K562 (cell line): Measurements from ENCODE around the gene STXBP5L. TPM values are rescaled to one million over a fixed set of nuclear protein-coding genes. Genes with fewer than 3 reads are reported as not detected.
A peak's percentile ranks its signal among the peaks of the same experiment; 100 is the strongest.

ENCODE experiments used
- ATAC-seq: fragments of 200-7000 bp; cut with Tn5 transposase; 3 replicates; pipeline ENCODE4 v1.9.1; 2020; ENCODE audit warnings: moderate library complexity
- BruUV-seq: library from RNA; stranded (reverse); fragments of 400-500 nt; replicated peaks from 2 replicates; lab custom pipeline; 2021; lab: Mats Ljungman, UMichigan
- CTCF ChIA-PET: fragments of 300-600 bp; formaldehyde crosslinking; extraction: SDS; loops from one replicate; lab custom pipeline; 2021; ENCODE audit warnings: low intra/inter-chr PET ratio; lab: Yijun Ruan, JAX
- POLR2A ChIA-PET: fragments of 300-600, 350-650 bp; sonication (Branson Sonifier 250); formaldehyde crosslinking; extraction: SDS; loops from one replicate; lab custom pipeline; 2021; ENCODE audit warnings: antibody characterized with exemption, inconsistent platforms; lab: Yijun Ruan, JAX
- DNase-seq, 4 experiments: peaks; one replicate each; pipeline versions ENCODE4 v3.0.0 to v3.0.0-alpha.2; 2011 to 2018; ENCODE audit warnings: low spot score in 3 of 4, mixed read lengths in 3 of 4; ENCODE audit errors: extremely low read depth in 1 of 4
- FAIRE-seq: peaks from 2 replicates; lab custom pipeline; 2011; peaks lifted over from hg19 to GRCh38; lab: Jason Lieb, UNC
- H2AFZ ChIP-seq: 2 replicates; pipeline ENCODE4 v1.6.0; 2011; ENCODE audit warnings: low read depth, low read length, control low read depth, inconsistent platforms
- H3K27ac ChIP-seq: fragments of 200-600 bp; 3 replicates; pipeline ENCODE4 v1.8.0; 2011; ENCODE audit warnings: low read depth, mild to moderate bottlenecking, control low read depth, inconsistent platforms, low read length, moderate library complexity, mixed read lengths; ENCODE audit errors: extremely low read depth
- H3K27me3 ChIP-seq, 2 experiments: fragments of 300-600 bp in 1 of 2; 2 replicates in 1 of 2; 3 replicates in 1 of 2; pipeline versions ENCODE4 v1.6.0 to v1.8.0; 2011; ENCODE audit warnings: inconsistent platforms in 2 of 2, low read length in 2 of 2, mild to moderate bottlenecking in 1 of 2, mixed read lengths in 1 of 2, moderate library complexity in 1 of 2; ENCODE audit not compliant: control insufficient read depth in 2 of 2, insufficient read depth in 2 of 2
- H3K36me3 ChIP-seq: fragments of 300-600 bp; 3 replicates; pipeline ENCODE4 v1.8.0; 2011; ENCODE audit warnings: mild to moderate bottlenecking, low read length, inconsistent platforms; ENCODE audit not compliant: control insufficient read depth, insufficient read depth
- H3K4me1 ChIP-seq, 2 experiments: fragments of 200-600 bp in 1 of 2; replicated peaks in 1 of 2; 2 replicates in 1 of 2; 3 replicates in 1 of 2; pipeline versions ENCODE4 v1.5.1 to v1.8.0; 2011; ENCODE audit warnings: inconsistent platforms in 2 of 2, low read length in 2 of 2, mild to moderate bottlenecking in 1 of 2, mixed read lengths in 1 of 2, moderate library complexity in 1 of 2; ENCODE audit not compliant: control insufficient read depth in 2 of 2, insufficient read depth in 2 of 2
- H3K4me2 ChIP-seq: 2 replicates; pipeline ENCODE4 v1.6.1; 2011; ENCODE audit warnings: low read length, control low read depth, inconsistent platforms, mixed read lengths; ENCODE audit not compliant: insufficient read depth
- H3K4me3 ChIP-seq: fragments of 200-600 bp; sonication (generic), shearing (Covaris generic); 2 replicates; pipeline ENCODE4 v1.5.1; 2016; ENCODE audit warnings: control low read depth, inconsistent platforms
- H3K79me2 ChIP-seq: fragments of 200-600 bp; 3 replicates; pipeline ENCODE4 v1.8.0; 2011; ENCODE audit warnings: low read length, inconsistent platforms; ENCODE audit not compliant: control insufficient read depth, insufficient read depth
- H3K9ac ChIP-seq, 2 experiments: 2 replicates each; pipeline versions ENCODE4 v1.6.0 to v1.6.1; 2011; ENCODE audit warnings: low read depth in 2 of 2, low read length in 2 of 2, control low read depth in 1 of 2, inconsistent platforms in 1 of 2, mild to moderate bottlenecking in 1 of 2, mixed read lengths in 1 of 2; ENCODE audit not compliant: insufficient read depth in 1 of 2
- H3K9me1 ChIP-seq: one replicate; pipeline ENCODE4 v1.6.0; 2011; ENCODE audit warnings: inconsistent platforms, mild to moderate bottlenecking, low read length, moderate library complexity; ENCODE audit not compliant: control insufficient read depth, insufficient read depth
- H3K9me3 ChIP-seq: replicated peaks from 2 replicates; pipeline ENCODE4 v1.5.1; 2011; ENCODE audit warnings: low read depth, low read length, inconsistent platforms; ENCODE audit not compliant: control insufficient read depth, insufficient read depth
- H4K20me1 ChIP-seq: replicated peaks from 2 replicates; pipeline ENCODE4 v1.6.1; 2011; ENCODE audit warnings: low read length, inconsistent platforms, mixed read lengths; ENCODE audit not compliant: control insufficient read depth, insufficient read depth
- BRD4 ChIP-seq: fragments of 200-600 bp; sonication (generic); IDR thresholded peaks from 2 replicates; pipeline ENCODE4 v1.6.1; 2017; ENCODE audit warnings: inconsistent platforms
- C11orf30 ChIP-seq: fragments of 450-650 bp; IDR thresholded peaks from 2 replicates; pipeline ENCODE4 v1.6.1; 2016; ENCODE audit warnings: low read depth, mild to moderate bottlenecking
- CAMTA2 ChIP-seq: fragments of 250-450 bp; sonication (Bioruptor Pico); conservative IDR thresholded peaks from 2 replicates; pipeline ENCODE4 v1.5.1; 2022
- CGGBP1 ChIP-seq: fragments of 250-450 bp; sonication (Bioruptor Pico); IDR thresholded peaks from 2 replicates; pipeline ENCODE4 v1.9.0; 2021; ENCODE audit warnings: mild to moderate bottlenecking
- GTF2A2 ChIP-seq: IDR thresholded peaks from 2 replicates; pipeline ENCODE4 v1.6.1; 2016; ENCODE audit warnings: mild to moderate bottlenecking, missing genetic modification characterization, missing compliant biosample characterization
- IRF2 ChIP-seq: sonication (generic); formaldehyde crosslinking; IDR thresholded peaks from 2 replicates; pipeline ENCODE4 v1.8.1; 2022; ENCODE audit warnings: mild to moderate bottlenecking, missing genetic modification reagents
- MAFK ChIP-seq: IDR thresholded peaks from 2 replicates; pipeline ENCODE4 v1.6.1; 2011; ENCODE audit warnings: low read length, improper control_type of control experiment
- NFE2 ChIP-seq: IDR thresholded peaks from 2 replicates; pipeline ENCODE4 v1.6.1; 2014; ENCODE audit warnings: antibody characterized with exemption, low read depth
- RERE ChIP-seq: sonication (generic); formaldehyde crosslinking; IDR thresholded peaks from 2 replicates; pipeline ENCODE4 v1.8.0; 2023; ENCODE audit warnings: missing genetic modification reagents, mild to moderate bottlenecking, borderline replicate concordance
- SRSF1 ChIP-seq: fragments of 200-400 bp; formaldehyde crosslinking; IDR thresholded peaks from 2 replicates; pipeline ENCODE4 v1.6.1; 2017; ENCODE audit warnings: mild to moderate bottlenecking, low read depth, low read length, moderate library complexity
- UBTF ChIP-seq, 2 experiments: IDR thresholded peaks; 2 replicates each; pipeline ENCODE4 v1.6.1; 2012; ENCODE audit warnings: improper control_type of control experiment in 2 of 2, low read depth in 2 of 2, low read length in 2 of 2, borderline replicate concordance in 1 of 2
- ZBTB7A ChIP-seq: IDR thresholded peaks from 2 replicates; pipeline ENCODE4 v1.6.1; 2011; ENCODE audit warnings: low read depth, mild to moderate bottlenecking, low read length, moderate library complexity, borderline replicate concordance; ENCODE audit not compliant: control insufficient read depth
- ZFX ChIP-seq: sonication (generic); formaldehyde crosslinking; IDR thresholded peaks from 2 replicates; pipeline ENCODE4 v1.8.0; 2022; ENCODE audit warnings: mild to moderate bottlenecking, missing genetic modification reagents, moderate library complexity
- ZNF175 ChIP-seq: fragments of 200-800 bp; sonication (Bioruptor generic); IDR thresholded peaks from 2 replicates; pipeline ENCODE4 v1.6.1; 2016; ENCODE audit warnings: low read depth, mild to moderate bottlenecking, missing genetic modification characterization, missing compliant biosample characterization
- ZNF699 ChIP-seq: fragments of 250-450 bp; sonication (Bioruptor Pico); IDR thresholded peaks from 2 replicates; pipeline ENCODE4 v1.8.0; 2021; ENCODE audit warnings: mild to moderate bottlenecking, moderate library complexity; ENCODE audit not compliant: insufficient replicate concordance
- WGBS: fragments of 100-300 bp; shearing (Covaris generic); methylation state at CpG from one replicate; pipeline ENCODE4 v1.1.6; 2016; ENCODE audit warnings: low coverage, mixed read lengths; ENCODE audit not compliant: insufficient coverage; ENCODE audit errors: missing lambda C conversion rate; 5-methylcytosine and 5-hydroxymethylcytosine counted together
- in situ Hi-C: fragments of 300-500 bp; cut with MboI; formaldehyde crosslinking; loops from 4 replicates; pipeline ENCODE4 v1.15.0; 2018; ENCODE audit warnings: inconsistent platforms, mixed read lengths
- intact Hi-C: fragments of 100-400 bp; cut with micrococcal nuclease; formaldehyde crosslinking; loops from 2 replicates; pipeline ENCODE4 v1.14.2; 2022
- polyA plus RNA-seq, 8 experiments: library from polyadenylated mRNA; depleted of rRNA in 4 of 8; stranded (reverse) in 5 of 8; unstranded in 3 of 8; fragments of >200 nt; fragmentation: Nextera tagmentation in 2 of 8; fragmentation: Illumina TruSeq in 1 of 8; extraction: Ambion mirVana in 2 of 8; extraction: Trizol in 1 of 8; gene quantifications; 2 replicates each; pipeline versions ENCODE4 v1.2.1 to v1.2.3, GENCODE V29; 2011 to 2014; ENCODE audit warnings: inconsistent platforms in 1 of 8, missing spikeins in 1 of 8
- total RNA-seq, 7 experiments: library from RNA; depleted of rRNA in 6 of 7; stranded (reverse); fragments of >200 nt in 6 of 7; fragmentation: Illumina TruSeq in 2 of 7; extraction: Trizol in 2 of 7; gene quantifications; 2 replicates each; pipeline versions ENCODE4 v1.2.1 to v1.2.3, GENCODE V29; 2011 to 2021; ENCODE audit warnings: low replicate concordance in 1 of 7

STXBP5L gene
- total and polyA plus RNA-seq, 9 of the 15 experiments (the other 6 are each of a cell fraction or from before 2014, with no cell fraction given), result 0.03 to 0.04 (median 0.03) TPM; not detected in 6

GRCh38 chr3:121153851-121154250, 245.8 kb downstream of the STXBP5L start (continued):
- TF ChIP-seq UBTF (IDR thresholded peaks at IDR 0.05; ENCODE audit: borderline replicate concordance in 1 of 2, low read depth in 2 of 2, low read length in 2 of 2), result no peak
- TF ChIP-seq MAFK, result peak; percentile 9; the same call in 1 of the 2 replicates
- no peak for TF ChIP-seq CAMTA2 (CRISPR knock-in tag)
- TF ChIP-seq BRD4, result no peak
- no peak for TF ChIP-seq SRSF1
- peak; percentile 42; the same call in 1 of the 2 replicates for TF ChIP-seq NFE2
- TF ChIP-seq C11orf30, result peak; percentile 35; the same call in 1 of the 2 replicates

GRCh38 chr3:121155028-121155427, 247.0 kb downstream of the STXBP5L start:
- ChIA-PET CTCF (no interaction called here), POLR2A (no interaction called here)
- H3K9me1 ChIP-seq, result no peaks in the 10 kb centered on the region
- H3K9ac ChIP-seq, result no peak overlapping the region
- H3K79me2 ChIP-seq, result no peaks in the 10 kb centered on the region
- H3K4me1 ChIP-seq, result no peaks in the 10 kb centered on the region
- DNase-seq (no peak), FAIRE-seq (no peak), ATAC-seq (no peak)
- H3K4me2 ChIP-seq, result no peak overlapping the region
- 6% methylated on average over 1 of the region's 1 CpG for WGBS
- intact Hi-C loops, result no loop called here
- H3K36me3 ChIP-seq, result no peaks in the 10 kb centered on the region
- BruUV-seq, result no TSS peak
- H3K27ac ChIP-seq, result no peak overlapping the region
- no peak overlapping the region for H2AFZ ChIP-seq
- no peaks in the 10 kb centered on the region for H3K9me3 ChIP-seq
- no peaks in the 10 kb centered on the region for H3K27me3 ChIP-seq
- H4K20me1 ChIP-seq, result no peaks in the 10 kb centered on the region
- in situ Hi-C loops, result no loop called here
- no peak overlapping the region for H3K4me3 ChIP-seq
- no peak for TF ChIP-seq CGGBP1 (CRISPR knock-in tag)
- no peak for TF ChIP-seq RERE (CRISPR knock-in tag)
- TF ChIP-seq ZFX, result no peak
- no peak for TF ChIP-seq ZNF699 (CRISPR knock-in tag)
- no peak for TF ChIP-seq IRF2 (CRISPR knock-in tag)
- no peak for TF ChIP-seq ZNF175 (CRISPR knock-in tag)
- no peak for TF ChIP-seq ZBTB7A
- no peak for TF ChIP-seq GTF2A2 (tag)
